Myocyte (in vitro differentiated cells): ENCODE measurements around the gene RFC2. TPM values are rescaled to one million over a fixed set of nuclear protein-coding genes. Genes with fewer than 3 reads are reported as not detected.
"Not testable (repeated sequence)": the region's sequence is repeated elsewhere in the genome, so short reads cannot be mapped to it uniquely, and the experiment has no call there.

Experiments
- DNase-seq: peaks from one replicate; pipeline ENCODE4 v3.0.0-alpha.2; 2012; ENCODE audit warnings: low read depth
- total RNA-seq: library from RNA; depleted of rRNA; stranded (reverse); fragments of >200 nt; gene quantifications from 2 replicates; pipeline ENCODE4 v1.2.3, GENCODE V29; 2014

Gene RFC2
- total RNA-seq, 1 donor from 2014 or later = 12.1 TPM

- DNase-seq = no peak
Observed at GRCh38 chr7:74252893-74253292, 1.3 kb downstream of the RFC2 start.

- DNase-seq = not testable (repeated sequence)
Observed at GRCh38 chr7:74249058-74249457, 5.1 kb downstream of the RFC2 start.

- DNase-seq = no peak
Observed at GRCh38 chr7:74248156-74248555, 6.0 kb downstream of the RFC2 start.

GRCh38 chr7:74246497-74246896 is 7.7 kb downstream of the RFC2 start:
- DNase-seq = no peak

GRCh38 chr7:74242122-74242443 is 12.1 kb downstream of the RFC2 start:
- DNase-seq = no peak

- DNase-seq = peak; percentile 21
Observed at GRCh38 chr7:74240482-74240881, 13.7 kb downstream of the RFC2 start.

GRCh38 chr7:74236284-74236683 is 17.9 kb downstream of the RFC2 start:
- peak; percentile 78 for DNase-seq

- DNase-seq = no peak
Observed at GRCh38 chr7:74235518-74236268, 18.5 kb downstream of the RFC2 start.

GRCh38 chr7:74233655-74234285 is 20.4 kb downstream of the RFC2 start:
- DNase-seq = no peak

GRCh38 chr7:74231232-74231590 is 23.0 kb downstream of the RFC2 start:
- DNase-seq = no peak

- no peak for DNase-seq
Observed at GRCh38 chr7:74230446-74231231, 23.6 kb downstream of the RFC2 start.

GRCh38 chr7:74228951-74229900 is 25.0 kb downstream of the RFC2 start:
- DNase-seq = no peak

- DNase-seq = no peak
Observed at GRCh38 chr7:74226633-74227032, 27.6 kb downstream of the RFC2 start.

GRCh38 chr7:74225400-74225799 is 28.8 kb downstream of the RFC2 start:
- DNase-seq = no peak

- DNase-seq = not testable (repeated sequence)
Observed at GRCh38 chr7:74224907-74225306, 29.3 kb downstream of the RFC2 start.

- no peak for DNase-seq
Observed at GRCh38 chr7:74224511-74224832, 29.7 kb downstream of the RFC2 start.

GRCh38 chr7:74223711-74224510 is 30.3 kb downstream of the RFC2 start:
- DNase-seq = peak; percentile 46

- DNase-seq = no peak
Observed at GRCh38 chr7:74222851-74223710, 31.1 kb downstream of the RFC2 start.

GRCh38 chr7:74221713-74222112 is 32.5 kb downstream of the RFC2 start:
- no peak for DNase-seq

GRCh38 chr7:74220229-74220628 is 34.0 kb downstream of the RFC2 start:
- DNase-seq = no peak
